ENCODE results near the gene DUXB.

GRCh38 chr16:75733305-75734211 is 32.3 kb upstream of the DUXB start:
- TF ChIP-seq, protein P1, sequence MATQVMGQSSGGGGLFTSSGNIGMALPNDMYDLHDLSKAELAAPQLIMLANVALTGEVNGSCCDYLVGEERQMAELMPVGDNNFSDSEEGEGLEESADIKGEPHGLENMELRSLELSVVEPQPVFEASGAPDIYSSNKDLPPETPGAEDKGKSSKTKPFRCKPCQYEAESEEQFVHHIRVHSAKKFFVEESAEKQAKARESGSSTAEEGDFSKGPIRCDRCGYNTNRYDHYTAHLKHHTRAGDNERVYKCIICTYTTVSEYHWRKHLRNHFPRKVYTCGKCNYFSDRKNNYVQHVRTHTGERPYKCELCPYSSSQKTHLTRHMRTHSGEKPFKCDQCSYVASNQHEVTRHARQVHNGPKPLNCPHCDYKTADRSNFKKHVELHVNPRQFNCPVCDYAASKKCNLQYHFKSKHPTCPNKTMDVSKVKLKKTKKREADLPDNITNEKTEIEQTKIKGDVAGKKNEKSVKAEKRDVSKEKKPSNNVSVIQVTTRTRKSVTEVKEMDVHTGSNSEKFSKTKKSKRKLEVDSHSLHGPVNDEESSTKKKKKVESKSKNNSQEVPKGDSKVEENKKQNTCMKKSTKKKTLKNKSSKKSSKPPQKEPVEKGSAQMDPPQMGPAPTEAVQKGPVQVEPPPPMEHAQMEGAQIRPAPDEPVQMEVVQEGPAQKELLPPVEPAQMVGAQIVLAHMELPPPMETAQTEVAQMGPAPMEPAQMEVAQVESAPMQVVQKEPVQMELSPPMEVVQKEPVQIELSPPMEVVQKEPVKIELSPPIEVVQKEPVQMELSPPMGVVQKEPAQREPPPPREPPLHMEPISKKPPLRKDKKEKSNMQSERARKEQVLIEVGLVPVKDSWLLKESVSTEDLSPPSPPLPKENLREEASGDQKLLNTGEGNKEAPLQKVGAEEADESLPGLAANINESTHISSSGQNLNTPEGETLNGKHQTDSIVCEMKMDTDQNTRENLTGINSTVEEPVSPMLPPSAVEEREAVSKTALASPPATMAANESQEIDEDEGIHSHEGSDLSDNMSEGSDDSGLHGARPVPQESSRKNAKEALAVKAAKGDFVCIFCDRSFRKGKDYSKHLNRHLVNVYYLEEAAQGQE (IDR thresholded peaks at IDR 0.05; ENCODE audit: borderline replicate concordance in 1 of 2, low read depth in 1 of 2, low read length in 2 of 2): no peak
- TF ChIP-seq RNF2 (conservative IDR thresholded peaks at IDR 0.05; ENCODE audit: low read depth): no peak
- TF ChIP-seq NFRKB (IDR thresholded peaks at IDR 0.05): no peak
- TF ChIP-seq ZBTB8A (CRISPR knock-in tag; IDR thresholded peaks at IDR 0.05; ENCODE audit: borderline replicate concordance, low read depth): no peak
- TF ChIP-seq POLR2A (IDR thresholded peaks at IDR 0.05; ENCODE audit: insufficient read depth in 1 of 2, low read depth in 2 of 2, low read length in 2 of 2): no peak
- no peak for TF ChIP-seq MXD4 (CRISPR knock-in tag; IDR thresholded peaks at IDR 0.05)
- TF ChIP-seq PCBP1 (IDR thresholded peaks at IDR 0.05; ENCODE audit: borderline replicate concordance, low read depth, low read length): no peak
- TF ChIP-seq ZSCAN12 (CRISPR knock-in tag; IDR thresholded peaks at IDR 0.05): no peak
- no peak for TF ChIP-seq POLR2AphosphoS5 (IDR thresholded peaks at IDR 0.05; ENCODE audit: low read depth, low read length)
- TF ChIP-seq CTCF (CRISPR knock-in tag; IDR thresholded peaks at IDR 0.05): no peak
- no peak for TF ChIP-seq ZNF782 (CRISPR knock-in tag; IDR thresholded peaks at IDR 0.05; ENCODE audit: borderline replicate concordance)
- no peak for TF ChIP-seq CEBPB (IDR thresholded peaks at IDR 0.05; ENCODE audit: borderline replicate concordance, low read depth, low read length)
